Liver (tissue), 3 donors: ENCODE data around the gene WBP2.
"Not testable (repeated sequence)": the region's sequence is repeated elsewhere in the genome, so short reads cannot be mapped to it uniquely, and the experiment has no call there.

Experiments
- EGR1 ChIP-seq, 2 donors: IDR thresholded peaks; 2 replicates each; pipeline ENCODE4 v1.6.1; 2016 to 2018; ENCODE audit warnings: antibody characterized with exemption in 2 of 2, low read depth in 2 of 2
- HNF4G ChIP-seq: IDR thresholded peaks from 2 replicates; pipeline ENCODE4 v1.6.1; 2016; ENCODE audit warnings: antibody characterized with exemption
- JUND ChIP-seq, 2 donors: IDR thresholded peaks; 2 replicates each; pipeline ENCODE4 v1.6.1; 2016; ENCODE audit warnings: antibody characterized with exemption in 2 of 2
- MAX ChIP-seq: IDR thresholded peaks from 2 replicates; pipeline ENCODE4 v1.6.1; 2016; ENCODE audit warnings: antibody characterized with exemption
- RAD21 ChIP-seq, 2 donors: IDR thresholded peaks; 2 replicates each; pipeline ENCODE4 v1.6.1; 2016; ENCODE audit warnings: antibody characterized with exemption in 2 of 2, mild to moderate bottlenecking in 2 of 2
- SP1 ChIP-seq: IDR thresholded peaks from 2 replicates; pipeline ENCODE4 v1.6.1; 2018; ENCODE audit warnings: antibody characterized with exemption, mild to moderate bottlenecking
- YY1 ChIP-seq: IDR thresholded peaks from 2 replicates; pipeline ENCODE4 v1.6.1; 2016; ENCODE audit warnings: antibody characterized with exemption, mild to moderate bottlenecking
- ZBTB33 ChIP-seq: IDR thresholded peaks from 2 replicates; pipeline ENCODE4 v1.6.1; 2016; ENCODE audit warnings: antibody characterized with exemption
- TF ChIP-seq, protein P1 (sequence below): fragments of 150-350 bp; IDR thresholded peaks from 2 replicates; pipeline ENCODE4 v1.5.1; 2017; ENCODE audit warnings: improper control_type of control experiment, low read depth, low read length; ENCODE audit not compliant: missing input control
- TF ChIP-seq, protein P2 (sequence below): IDR thresholded peaks from 2 replicates; pipeline ENCODE4 v1.6.1; 2016; ENCODE audit warnings: antibody characterized with exemption, mild to moderate bottlenecking
- donor health status: healthy.
- donor health status: healthy.

DNA sequence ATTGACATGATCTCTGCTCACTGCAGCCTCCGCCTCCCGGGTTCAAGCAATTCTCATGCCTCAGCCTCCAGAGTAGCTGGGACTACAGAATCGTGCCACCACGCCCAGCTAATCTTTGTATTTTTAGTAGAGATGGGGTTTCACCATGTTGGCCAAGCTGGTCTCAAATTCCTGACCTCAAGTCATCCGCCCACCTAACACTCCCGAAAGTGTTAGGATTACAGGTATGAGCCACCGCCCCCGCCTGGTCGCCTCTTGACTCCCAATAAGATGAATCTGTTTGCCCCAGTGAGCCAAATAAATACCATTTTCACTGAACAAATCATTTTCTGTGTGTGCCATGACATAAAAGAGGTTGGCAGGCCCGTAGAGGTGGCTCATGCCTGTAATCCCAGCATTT lies 4.2 kb upstream of the WBP2 start:
- TF ChIP-seq, protein P1, sequence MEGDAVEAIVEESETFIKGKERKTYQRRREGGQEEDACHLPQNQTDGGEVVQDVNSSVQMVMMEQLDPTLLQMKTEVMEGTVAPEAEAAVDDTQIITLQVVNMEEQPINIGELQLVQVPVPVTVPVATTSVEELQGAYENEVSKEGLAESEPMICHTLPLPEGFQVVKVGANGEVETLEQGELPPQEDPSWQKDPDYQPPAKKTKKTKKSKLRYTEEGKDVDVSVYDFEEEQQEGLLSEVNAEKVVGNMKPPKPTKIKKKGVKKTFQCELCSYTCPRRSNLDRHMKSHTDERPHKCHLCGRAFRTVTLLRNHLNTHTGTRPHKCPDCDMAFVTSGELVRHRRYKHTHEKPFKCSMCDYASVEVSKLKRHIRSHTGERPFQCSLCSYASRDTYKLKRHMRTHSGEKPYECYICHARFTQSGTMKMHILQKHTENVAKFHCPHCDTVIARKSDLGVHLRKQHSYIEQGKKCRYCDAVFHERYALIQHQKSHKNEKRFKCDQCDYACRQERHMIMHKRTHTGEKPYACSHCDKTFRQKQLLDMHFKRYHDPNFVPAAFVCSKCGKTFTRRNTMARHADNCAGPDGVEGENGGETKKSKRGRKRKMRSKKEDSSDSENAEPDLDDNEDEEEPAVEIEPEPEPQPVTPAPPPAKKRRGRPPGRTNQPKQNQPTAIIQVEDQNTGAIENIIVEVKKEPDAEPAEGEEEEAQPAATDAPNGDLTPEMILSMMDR = not testable (repeated sequence)
- TF ChIP-seq SP1; ZBTB33; HNF4G; MAX; YY1; RAD21 (IDR thresholded peaks at IDR 0.05); JUND (IDR thresholded peaks at IDR 0.05); EGR1 (IDR thresholded peaks at IDR 0.05; ENCODE audit: low read depth in 2 of 2): not testable (repeated sequence)
- TF ChIP-seq, protein P2, sequence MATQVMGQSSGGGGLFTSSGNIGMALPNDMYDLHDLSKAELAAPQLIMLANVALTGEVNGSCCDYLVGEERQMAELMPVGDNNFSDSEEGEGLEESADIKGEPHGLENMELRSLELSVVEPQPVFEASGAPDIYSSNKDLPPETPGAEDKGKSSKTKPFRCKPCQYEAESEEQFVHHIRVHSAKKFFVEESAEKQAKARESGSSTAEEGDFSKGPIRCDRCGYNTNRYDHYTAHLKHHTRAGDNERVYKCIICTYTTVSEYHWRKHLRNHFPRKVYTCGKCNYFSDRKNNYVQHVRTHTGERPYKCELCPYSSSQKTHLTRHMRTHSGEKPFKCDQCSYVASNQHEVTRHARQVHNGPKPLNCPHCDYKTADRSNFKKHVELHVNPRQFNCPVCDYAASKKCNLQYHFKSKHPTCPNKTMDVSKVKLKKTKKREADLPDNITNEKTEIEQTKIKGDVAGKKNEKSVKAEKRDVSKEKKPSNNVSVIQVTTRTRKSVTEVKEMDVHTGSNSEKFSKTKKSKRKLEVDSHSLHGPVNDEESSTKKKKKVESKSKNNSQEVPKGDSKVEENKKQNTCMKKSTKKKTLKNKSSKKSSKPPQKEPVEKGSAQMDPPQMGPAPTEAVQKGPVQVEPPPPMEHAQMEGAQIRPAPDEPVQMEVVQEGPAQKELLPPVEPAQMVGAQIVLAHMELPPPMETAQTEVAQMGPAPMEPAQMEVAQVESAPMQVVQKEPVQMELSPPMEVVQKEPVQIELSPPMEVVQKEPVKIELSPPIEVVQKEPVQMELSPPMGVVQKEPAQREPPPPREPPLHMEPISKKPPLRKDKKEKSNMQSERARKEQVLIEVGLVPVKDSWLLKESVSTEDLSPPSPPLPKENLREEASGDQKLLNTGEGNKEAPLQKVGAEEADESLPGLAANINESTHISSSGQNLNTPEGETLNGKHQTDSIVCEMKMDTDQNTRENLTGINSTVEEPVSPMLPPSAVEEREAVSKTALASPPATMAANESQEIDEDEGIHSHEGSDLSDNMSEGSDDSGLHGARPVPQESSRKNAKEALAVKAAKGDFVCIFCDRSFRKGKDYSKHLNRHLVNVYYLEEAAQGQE = not testable (repeated sequence)
